Posterior vena cava (tissue), 2 donors: ENCODE data around the gene GPR180. TPM values are rescaled to one million over a fixed set of nuclear protein-coding genes. Genes with fewer than 3 reads are reported as not detected.

ENCODE experiments used
- DNase-seq: peaks from one replicate; pipeline ENCODE4 v3.0.0-alpha.2; 2020; ENCODE audit warnings: low spot score
- intact Hi-C, 2 donors: fragments of 100-400 bp; cut with DNase I; formaldehyde crosslinking; loops; one replicate each; pipeline versions ENCODE4 v1.14.1 to v1.14.2; 2022 to 2023
- long read RNA-seq, 2 donors: library from polyadenylated mRNA; unstranded; transcript quantifications; one replicate each; pipeline ENCODE4 v2.0.0, GENCODE V29; 2020 to 2021
- total RNA-seq, 2 donors: library from RNA; stranded (reverse); fragmentation: NEBNext Ultra II Directional; extraction: Animal tissue kit (Norgen Biotek cat#: 25700); gene quantifications; one replicate each; pipeline ENCODE4 v1.2.1, GENCODE V29; 2021
- donor health status: DM: yes; HTN: yes; CAD: no.
- donor health status: DM: yes; HTN: yes; CAD: no.

GPR180 gene
- 1 to 10 TPM; 5.4 to 6.5 TPM for total RNA-seq
- long read RNA-seq, donor 1, full-length matches to known transcripts, result 2 of 5 reads
- long read RNA-seq, donor 1, partial matches to known transcripts, result 0 of 5 reads
- long read RNA-seq, donor 1, other reads (novel, unspliced or antisense), result 3 of 5 reads
- long read RNA-seq, donor 2, full-length matches to known transcripts, result 5 of 7 reads
- long read RNA-seq, donor 2, partial matches to known transcripts, result 0 of 7 reads
- long read RNA-seq, donor 2, other reads (novel, unspliced or antisense), result 2 of 7 reads

- DNase-seq, result peak; percentile 98
- intact Hi-C loops, result no loop called here
Measured at GRCh38 chr13:94601446-94602431, at the start of gene GPR180. GPR180 (plus strand) TSS chr13:94601857; CDS start chr13:94601928, 71 bp downstream.

- DNase-seq, result no peak
- intact Hi-C loops, result no loop called here
Measured at GRCh38 chr13:94552095-94552494, 49.6 kb upstream of the GPR180 start.

DNA sequence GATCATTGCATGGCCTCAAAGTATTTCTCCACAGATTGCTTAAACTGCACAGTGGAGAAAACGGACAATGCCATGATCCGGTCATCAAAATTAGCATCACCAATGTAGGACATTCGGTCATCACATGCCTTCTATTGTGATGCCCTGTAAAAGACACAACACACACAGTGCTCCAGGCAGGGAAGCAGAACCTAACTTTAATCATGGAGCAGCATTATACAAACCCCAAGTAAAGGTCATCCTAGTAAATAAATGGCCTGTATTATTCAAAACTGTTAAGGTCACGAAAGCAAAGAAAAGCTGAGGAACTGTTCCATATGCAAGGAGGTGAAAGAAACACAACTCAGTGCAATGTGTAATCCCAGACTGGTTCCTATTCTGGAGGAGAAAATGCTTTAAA, 47.9 kb upstream of the GPR180 start:
- intact Hi-C loops, result no loop called here
- no peak for DNase-seq

DNA sequence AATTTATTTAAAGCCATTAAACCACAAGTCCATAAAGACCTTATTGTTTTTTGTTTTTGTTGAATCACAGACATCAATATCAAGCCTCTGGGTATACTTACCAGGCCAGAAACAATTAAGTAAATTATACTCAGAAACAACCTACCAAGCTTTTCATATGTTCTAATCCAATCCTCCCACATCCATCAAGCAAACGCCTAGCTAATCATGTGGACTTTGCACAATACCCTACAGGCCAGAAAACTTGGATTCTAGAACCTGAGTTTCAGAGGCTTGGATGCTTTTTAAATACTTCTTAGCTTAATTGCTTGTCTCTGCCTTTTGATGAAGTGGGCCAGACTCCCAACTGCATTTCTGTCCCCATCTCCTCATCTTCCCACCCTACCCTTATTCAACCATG, 45.6 kb upstream of the GPR180 start:
- DNase-seq, result no peak
- intact Hi-C loops, result no loop called here

DNA sequence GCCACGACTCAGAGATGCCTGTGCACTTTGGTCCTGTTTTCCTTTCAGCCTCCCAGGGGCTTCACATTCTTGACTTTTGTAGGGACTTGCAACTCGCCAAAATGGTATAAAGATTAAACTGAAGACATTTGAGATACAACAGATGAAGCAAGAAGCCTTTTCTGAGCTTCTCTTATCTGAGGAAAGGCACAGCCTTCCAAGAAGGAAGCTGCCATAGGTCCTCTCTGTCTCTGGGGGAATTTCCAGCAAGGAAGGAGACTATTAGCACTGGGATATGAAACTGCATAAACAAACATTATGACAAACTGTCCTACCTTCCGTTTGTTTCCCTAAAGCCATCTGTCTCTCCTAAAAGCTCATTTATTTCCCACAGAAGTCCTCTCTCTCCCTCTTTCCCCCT, 45.0 kb upstream of the GPR180 start:
- intact Hi-C loops, result no loop called here
- DNase-seq, result no peak

DNA sequence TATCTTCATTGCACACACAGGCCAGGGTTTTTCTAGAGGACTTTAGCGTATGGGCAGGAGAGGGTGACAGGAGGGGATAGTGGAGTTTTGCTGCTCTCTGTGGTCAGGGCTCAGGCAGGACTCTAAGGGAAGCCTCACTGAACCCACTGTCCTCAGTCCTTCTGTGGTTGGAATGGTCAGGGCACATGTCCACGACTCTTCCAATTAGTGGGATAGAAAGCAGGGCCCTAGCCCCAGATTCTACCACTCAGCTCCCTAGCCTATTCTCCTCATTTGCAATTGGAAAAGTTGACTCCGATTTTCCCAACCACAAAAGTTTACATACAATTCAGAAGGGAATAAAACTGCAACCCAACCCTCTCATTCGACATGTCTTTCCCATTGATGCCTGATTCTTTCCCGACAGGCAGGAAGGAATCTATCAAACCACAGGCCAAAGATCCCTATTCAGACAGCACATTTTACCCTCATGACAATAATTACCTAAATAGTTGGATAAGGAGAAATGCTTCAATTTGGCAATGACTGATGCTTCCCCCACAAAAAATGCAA, 43.9 kb upstream of the GPR180 start:
- intact Hi-C loops, result no loop called here
- DNase-seq, result no peak

DNA sequence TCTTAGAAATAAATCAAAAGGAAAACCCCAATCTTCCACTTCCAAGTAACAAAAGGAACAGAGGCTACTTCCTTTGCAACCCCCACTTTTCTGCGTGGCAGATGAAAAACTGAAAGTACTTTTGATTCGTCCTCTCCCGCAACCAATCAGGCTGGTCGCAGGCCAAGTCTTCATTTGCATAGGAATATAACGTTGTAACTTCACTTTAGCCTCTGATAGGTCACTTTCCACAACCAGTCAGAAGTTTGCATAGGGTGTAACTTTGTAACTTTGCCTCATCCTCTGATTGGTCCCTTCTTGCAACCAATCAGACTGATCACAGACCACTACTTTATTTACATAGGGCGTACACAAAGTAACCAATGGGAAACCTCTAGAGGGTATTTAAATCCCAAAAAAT, 42.9 kb upstream of the GPR180 start:
- no peak for DNase-seq
- intact Hi-C loops, result no loop called here

DNA sequence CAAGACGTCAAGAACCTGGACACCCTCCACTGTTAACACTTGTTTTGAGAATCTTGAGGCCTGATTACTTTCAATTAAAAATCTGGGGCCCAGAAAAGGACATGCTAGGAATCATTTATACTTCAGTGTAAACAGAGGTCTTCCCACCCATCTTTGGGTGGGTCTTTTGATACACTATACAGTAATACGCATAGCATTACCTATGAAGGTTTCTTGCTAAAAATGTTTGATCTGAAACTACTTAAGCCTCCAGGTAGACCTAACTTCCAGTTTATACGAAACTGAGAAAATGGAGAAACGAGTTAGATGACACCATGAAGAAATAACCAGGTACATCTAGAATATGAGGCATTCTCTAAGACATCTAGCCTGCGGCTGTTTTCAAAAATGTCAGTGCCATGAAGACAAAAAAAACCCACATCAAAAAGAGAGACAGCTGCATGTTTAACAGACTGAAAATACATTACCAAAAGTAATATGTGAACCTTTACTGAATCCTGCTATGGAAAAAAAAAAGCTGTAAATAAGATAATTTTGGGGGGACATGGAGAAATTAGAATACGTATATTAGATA, 42.3 kb upstream of the GPR180 start:
- no peak for DNase-seq
- intact Hi-C loops, result no loop called here

DNA sequence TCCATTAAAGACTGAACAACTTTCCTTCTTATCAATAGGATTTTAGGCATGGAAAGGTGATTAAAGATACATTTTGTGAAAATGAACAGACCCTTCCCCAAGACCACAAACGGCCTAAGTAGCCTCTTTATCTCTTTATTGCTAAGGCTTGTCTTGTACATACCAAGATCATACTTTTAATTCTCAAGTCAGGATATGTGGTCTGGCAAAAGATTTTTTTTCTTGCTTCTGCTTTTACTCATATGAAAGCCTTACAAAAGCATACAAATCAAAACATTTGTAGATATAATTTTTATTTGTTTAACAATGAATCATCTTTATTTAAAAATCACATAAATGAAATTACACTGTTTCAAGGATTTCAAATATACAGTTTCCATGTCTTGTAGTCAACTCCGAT, 41.5 kb upstream of the GPR180 start:
- intact Hi-C loops, result loop anchor here in 1 of 2 donors (5.0 kb wide), 1 partner anchor 292 kb away; no protein-coding TSS in a partner anchor
- DNase-seq, result no peak

GRCh38 chr13:94561126-94561525, 40.5 kb upstream of the GPR180 start:
- DNase-seq, result no peak
- intact Hi-C loops, result loop anchor here in 1 of 2 donors (5.0 kb wide), 1 partner anchor 291 kb away; no protein-coding TSS in a partner anchor

DNA sequence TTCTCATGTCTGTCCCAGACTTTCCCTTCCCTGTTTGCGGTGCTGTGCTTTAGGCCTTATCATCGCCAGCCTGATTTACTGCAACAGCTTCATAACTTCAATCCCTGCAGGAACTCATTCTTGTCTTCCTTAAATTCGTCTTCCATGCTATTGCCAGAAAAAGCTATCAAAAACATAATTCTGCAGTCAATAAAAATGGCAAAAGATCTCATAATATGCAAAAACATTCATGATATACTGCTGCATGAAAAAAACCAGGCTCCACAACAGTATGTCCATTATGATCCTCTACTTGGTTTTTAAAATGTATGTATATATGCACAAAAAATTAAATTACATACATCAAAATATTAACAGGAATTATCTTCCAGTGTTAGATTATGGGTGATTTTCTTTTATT, 34.1 kb upstream of the GPR180 start:
- DNase-seq, result no peak
- intact Hi-C loops, result no loop called here

GRCh38 chr13:94568443-94568842, 33.2 kb upstream of the GPR180 start:
- DNase-seq, result no peak
- intact Hi-C loops, result no loop called here

- no peak for DNase-seq
- intact Hi-C loops, result no loop called here
Measured at GRCh38 chr13:94569615-94570014, 32.0 kb upstream of the GPR180 start.

DNA sequence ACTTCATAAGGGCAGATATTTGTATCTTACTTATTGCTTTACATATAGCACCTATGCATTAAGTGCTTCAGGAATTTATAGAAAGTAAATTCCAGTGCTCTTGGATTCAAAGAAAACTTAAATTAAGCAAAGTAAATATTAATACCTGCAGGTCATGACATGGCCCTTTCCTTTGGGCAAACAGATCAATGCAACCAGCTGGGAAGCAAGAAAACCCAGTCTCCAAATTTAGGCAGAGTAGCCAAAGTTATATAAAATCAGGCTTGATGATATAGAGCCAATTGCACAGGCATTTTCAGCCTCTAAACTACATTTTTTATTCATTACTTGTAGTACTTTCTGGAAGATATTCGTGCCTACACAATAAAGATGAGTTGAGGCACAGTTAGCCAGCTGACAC, 22.6 kb upstream of the GPR180 start:
- intact Hi-C loops, result no loop called here

GRCh38 chr13:94583926-94584325, 17.7 kb upstream of the GPR180 start:
- intact Hi-C loops, result no loop called here
- DNase-seq, result no peak

More for the DNA sequence above, 22.6 kb upstream of the GPR180 start:
- DNase-seq, result no peak

GRCh38 chr13:94585543-94586101, 16.0 kb upstream of the GPR180 start:
- intact Hi-C loops, result no loop called here
- DNase-seq, result no peak

DNA sequence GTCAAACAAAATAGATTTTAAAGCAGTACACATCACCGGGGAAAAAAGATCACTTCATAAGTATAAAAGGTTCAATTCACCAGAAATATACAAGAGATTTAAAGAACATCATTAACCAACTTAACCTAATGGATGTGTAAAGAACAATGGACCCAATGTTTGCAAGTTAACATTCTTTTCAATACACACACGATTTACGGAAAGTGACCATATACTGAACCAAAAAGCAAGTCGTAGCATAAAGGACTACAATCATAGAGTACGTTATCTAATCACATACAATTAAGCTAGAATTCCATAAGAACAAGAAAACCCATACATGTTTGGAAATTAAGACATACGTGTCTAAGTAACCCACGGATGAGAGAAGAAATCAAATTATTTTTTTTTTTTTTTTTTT, 15.3 kb upstream of the GPR180 start:
- intact Hi-C loops, result no loop called here
- DNase-seq, result no peak

DNA sequence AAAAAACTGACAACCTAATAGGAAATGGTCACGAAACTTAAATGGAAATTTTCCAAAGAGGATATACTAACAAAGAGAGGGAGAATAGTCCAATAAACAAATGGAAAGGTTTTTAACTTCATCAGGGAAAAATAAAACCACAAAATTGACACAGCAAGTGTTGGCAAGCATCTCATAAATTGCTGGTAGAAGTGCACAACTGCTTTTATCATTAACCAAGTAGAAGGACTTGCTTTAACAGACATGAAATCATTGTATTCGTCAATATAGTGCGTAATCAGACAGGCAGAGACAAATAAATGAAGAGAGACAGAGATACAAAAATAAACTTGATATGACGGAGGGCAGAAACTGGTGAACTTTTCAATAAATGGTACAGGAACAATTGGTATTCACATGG, 13.1 kb upstream of the GPR180 start:
- intact Hi-C loops, result no loop called here
- no peak for DNase-seq

DNA sequence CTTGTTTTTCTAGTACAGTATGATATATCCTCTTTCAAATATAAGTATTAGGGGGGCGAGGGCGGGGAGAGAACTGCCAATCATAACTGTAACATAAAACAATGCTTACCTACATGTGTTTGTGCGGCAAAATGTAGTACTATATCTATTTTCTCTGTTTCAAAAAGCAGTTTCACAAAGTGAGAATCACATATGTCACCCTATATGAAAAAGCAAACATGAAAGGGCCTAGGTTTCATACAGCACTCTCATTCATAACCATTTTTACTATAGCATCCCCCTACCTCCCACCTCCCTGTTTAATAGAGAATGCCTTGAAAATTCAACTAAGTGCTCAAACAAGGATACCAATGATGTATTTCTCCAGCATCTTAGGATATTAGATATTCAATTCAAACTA, 10.9 kb upstream of the GPR180 start:
- intact Hi-C loops, result no loop called here
- DNase-seq, result no peak
